GM10248 (cell line): ENCODE data around the gene KRTAP10-7.
"Not testable (repeated sequence)": the region's sequence is repeated elsewhere in the genome, so short reads cannot be mapped to it uniquely, and the experiment has no call there.

ENCODE experiments used
- CTCF ChIA-PET: fragments of 300-600 bp; sonication (Branson Sonifier 250); formaldehyde crosslinking; extraction: SDS; loops from one replicate; lab custom pipeline; 2021; ENCODE audit warnings: antibody characterized with exemption; lab: Yijun Ruan, JAX
- POLR2A ChIA-PET: fragments of 350-650 bp; sonication (Branson Sonifier 250); formaldehyde crosslinking; extraction: SDS; loops from one replicate; lab custom pipeline; 2020; ENCODE audit warnings: antibody characterized with exemption; lab: Yijun Ruan, JAX
- DNase-seq: peaks from one replicate; pipeline ENCODE4 v3.0.0; 2012; ENCODE audit errors: extremely low spot score
- TF ChIP-seq, protein P1 (sequence below): IDR thresholded peaks from 2 replicates; pipeline ENCODE4 v1.5.1; 2012; ENCODE audit warnings: mild to moderate bottlenecking, low read depth; ENCODE audit errors: extremely low read depth, missing control alignments, control extremely low read depth

KRTAP10-7 gene

GRCh38 chr21:44606495-44606894, 6.1 kb downstream of the KRTAP10-7 start:
- ChIA-PET CTCF (no interaction called here), POLR2A (no interaction called here)
- no peak for DNase-seq
- TF ChIP-seq, protein P1, sequence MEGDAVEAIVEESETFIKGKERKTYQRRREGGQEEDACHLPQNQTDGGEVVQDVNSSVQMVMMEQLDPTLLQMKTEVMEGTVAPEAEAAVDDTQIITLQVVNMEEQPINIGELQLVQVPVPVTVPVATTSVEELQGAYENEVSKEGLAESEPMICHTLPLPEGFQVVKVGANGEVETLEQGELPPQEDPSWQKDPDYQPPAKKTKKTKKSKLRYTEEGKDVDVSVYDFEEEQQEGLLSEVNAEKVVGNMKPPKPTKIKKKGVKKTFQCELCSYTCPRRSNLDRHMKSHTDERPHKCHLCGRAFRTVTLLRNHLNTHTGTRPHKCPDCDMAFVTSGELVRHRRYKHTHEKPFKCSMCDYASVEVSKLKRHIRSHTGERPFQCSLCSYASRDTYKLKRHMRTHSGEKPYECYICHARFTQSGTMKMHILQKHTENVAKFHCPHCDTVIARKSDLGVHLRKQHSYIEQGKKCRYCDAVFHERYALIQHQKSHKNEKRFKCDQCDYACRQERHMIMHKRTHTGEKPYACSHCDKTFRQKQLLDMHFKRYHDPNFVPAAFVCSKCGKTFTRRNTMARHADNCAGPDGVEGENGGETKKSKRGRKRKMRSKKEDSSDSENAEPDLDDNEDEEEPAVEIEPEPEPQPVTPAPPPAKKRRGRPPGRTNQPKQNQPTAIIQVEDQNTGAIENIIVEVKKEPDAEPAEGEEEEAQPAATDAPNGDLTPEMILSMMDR, result no peak

DNA sequence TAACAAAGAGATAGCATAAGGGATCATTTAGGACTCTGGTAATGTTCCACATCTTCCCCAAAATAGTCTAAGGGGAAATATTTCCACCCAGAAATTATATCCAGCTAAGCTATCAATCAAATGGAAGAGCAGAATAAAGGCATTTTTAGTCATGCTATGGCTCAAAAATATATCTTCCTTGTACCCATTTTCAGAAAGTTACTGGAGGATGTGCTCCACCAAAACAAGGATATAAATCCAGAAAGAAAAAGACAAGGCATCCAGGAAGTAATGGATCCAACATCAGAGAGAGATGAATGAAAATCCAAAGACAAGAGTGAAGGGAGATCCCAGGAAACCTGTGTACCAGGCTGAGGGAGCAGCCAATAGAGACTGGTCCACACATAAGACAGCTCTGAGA, 8.8 kb downstream of the KRTAP10-7 start:
- TF ChIP-seq, protein P1, result no peak
- ChIA-PET CTCF (no interaction called here), POLR2A (no interaction called here)
- DNase-seq, result no peak

GRCh38 chr21:44610157-44610843, 9.9 kb downstream of the KRTAP10-7 start:
- DNase-seq, POLR2A ChIA-PET, CTCF ChIA-PET: not testable (repeated sequence)

DNA sequence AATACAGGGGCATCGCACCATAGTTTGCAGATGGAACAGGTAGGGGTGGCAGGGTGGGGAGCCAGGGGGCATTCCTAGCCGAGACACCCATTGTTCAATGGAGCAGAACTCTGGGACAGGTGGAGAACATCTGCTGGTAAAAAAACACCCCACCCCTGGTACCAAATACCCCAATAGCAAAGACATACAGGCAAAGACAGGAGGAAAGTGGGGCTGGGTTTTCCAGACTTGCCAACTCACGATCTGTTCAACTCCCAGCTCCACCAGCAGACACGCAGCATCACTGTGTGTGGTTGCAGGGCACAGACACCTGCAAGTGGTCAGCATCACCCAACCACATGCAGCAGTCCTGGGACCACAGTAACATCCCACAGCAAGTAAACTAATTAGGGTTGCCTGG, 11.2 kb downstream of the KRTAP10-7 start:
- TF ChIP-seq, protein P1, result no peak
- POLR2A ChIA-PET, result no interaction called here
- DNase-seq, result no peak
- CTCF ChIA-PET, result no interaction called here

GRCh38 chr21:44612029-44612486, 11.7 kb downstream of the KRTAP10-7 start, which contains the start of gene KRTAP10-8:
KRTAP10-8 (plus strand) TSS chr21:44612079; CDS start chr21:44612101, 22 bp downstream.
- CTCF ChIA-PET, result no interaction called here

DNA sequence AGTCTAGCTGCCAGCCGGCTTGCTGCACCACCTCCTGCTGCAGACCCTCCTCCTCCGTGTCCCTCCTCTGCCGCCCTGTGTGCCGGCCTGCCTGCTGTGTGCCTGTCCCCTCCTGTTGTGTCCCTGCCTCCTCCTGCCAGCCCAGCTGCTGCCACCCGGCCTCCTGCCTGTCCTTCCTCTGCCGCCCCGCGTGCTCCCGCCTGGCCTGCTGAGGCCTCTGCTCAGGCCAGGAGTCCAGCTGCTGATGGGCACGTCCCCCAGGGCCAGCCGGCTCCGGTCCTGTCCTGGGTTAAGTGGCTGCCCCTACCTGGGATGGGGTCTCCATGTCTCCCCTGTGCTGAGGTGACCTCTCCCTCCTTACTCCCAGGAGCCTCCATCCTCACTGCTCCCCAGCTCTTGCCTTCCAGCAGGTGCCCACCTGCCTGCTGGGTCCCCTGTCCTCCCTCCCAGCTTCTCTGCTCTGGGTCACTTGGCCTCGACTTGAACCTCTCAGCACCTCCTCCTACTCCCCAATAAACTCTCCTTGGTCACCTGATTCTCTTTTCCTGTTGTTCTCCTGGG, 12.4 kb downstream of the KRTAP10-7 start:
- DNase-seq, result no peak
- ChIA-PET POLR2A (no interaction called here), CTCF (no interaction called here)
- TF ChIP-seq, protein P1, result no peak

More at GRCh38 chr21:44612029-44612486, 11.7 kb downstream of the KRTAP10-7 start, which contains the start of gene KRTAP10-8:
- POLR2A ChIA-PET, result no interaction called here
- no peak for DNase-seq
- TF ChIP-seq, protein P1, result no peak
